ENCODE data around the gene BLTP3A. TPM values are rescaled to one million over a fixed set of nuclear protein-coding genes. Genes with fewer than 3 reads are reported as not detected.
"Not testable (repeated sequence)": the region's sequence is repeated elsewhere in the genome, so short reads cannot be mapped to it uniquely, and the experiment has no call there.

Gene BLTP3A, protein sequence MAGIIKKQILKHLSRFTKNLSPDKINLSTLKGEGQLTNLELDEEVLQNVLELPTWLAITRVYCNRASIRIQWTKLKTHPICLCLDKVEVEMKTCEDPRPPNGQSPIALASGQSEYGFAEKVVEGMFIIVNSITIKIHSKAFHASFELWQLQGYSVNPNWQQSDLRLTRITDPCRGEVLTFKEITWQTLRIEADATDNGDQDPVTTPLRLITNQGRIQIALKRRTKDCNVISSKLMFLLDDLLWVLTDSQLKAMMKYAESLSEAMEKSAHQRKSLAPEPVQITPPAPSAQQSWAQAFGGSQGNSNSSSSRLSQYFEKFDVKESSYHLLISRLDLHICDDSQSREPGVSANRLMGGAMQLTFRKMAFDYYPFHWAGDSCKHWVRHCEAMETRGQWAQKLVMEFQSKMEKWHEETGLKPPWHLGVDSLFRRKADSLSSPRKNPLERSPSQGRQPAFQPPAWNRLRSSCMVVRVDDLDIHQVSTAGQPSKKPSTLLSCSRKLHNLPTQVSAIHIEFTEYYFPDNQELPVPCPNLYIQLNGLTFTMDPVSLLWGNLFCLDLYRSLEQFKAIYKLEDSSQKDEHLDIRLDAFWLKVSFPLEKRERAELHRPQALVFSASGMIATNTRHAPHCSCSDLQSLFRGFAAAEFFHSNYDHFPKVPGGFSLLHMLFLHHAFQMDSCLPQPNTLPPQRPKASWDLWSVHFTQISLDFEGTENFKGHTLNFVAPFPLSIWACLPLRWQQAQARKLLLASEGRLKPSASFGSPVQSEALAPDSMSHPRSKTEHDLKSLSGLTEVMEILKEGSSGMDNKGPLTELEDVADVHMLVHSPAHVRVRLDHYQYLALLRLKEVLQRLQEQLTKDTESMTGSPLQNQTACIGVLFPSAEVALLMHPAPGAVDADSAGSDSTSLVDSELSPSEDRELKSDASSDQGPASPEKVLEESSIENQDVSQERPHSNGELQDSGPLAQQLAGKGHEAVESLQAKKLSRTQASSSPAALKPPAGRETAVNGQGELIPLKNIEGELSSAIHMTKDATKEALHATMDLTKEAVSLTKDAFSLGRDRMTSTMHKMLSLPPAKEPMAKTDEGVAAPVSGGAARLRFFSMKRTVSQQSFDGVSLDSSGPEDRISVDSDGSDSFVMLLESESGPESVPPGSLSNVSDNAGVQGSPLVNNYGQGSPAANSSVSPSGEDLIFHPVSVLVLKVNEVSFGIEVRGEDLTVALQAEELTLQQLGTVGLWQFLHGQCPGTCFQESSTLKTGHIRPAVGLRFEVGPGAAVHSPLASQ (N-terminal part only)
- 12.1 TPM for total RNA-seq

DNA sequence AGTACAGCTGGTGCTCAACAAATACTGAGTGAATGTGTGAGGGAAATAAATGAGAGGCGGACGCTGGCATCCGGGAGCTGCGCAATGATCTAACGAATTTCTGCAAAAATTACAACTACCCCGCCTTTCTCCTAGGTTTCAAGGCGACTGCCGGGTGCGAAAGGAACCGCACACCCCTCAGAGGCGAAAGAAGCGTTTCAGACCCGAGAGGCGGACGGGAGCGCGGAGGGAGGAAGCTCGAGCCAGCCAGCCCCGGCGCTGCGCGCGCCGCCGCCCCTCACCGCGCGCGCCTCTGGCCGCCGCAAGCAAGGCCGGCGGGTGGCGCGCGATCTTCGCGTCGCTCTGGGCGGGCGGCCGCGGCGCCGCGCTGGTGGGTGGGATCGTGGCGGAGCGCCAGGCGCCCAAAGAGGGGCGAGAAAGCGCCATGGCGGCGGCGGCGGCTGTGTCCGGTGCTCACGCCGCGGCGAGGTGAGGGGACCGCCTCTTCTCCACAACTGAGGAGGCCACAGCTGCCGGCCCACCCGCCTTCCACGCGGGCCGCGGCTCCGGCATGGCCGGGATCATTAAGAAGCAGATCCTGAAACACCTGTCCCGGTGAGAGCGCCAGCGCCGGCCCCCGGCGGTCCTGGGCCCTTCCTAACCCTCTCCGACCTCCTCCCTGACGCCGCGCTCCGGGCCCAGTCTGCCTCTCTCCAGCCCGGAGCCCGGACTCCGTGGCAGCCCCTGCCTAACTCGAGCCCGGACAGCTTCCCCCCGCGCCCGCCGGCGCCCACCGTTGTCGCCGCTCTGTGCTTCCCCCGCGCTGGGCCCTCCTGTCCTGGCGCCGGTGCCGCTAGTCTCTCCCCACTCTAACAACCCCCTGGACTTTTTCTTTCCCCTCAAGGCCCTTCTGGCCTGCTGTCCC, at the start of gene BLTP3A:
Gene BLTP3A (plus strand): TSS at position 383 of the 904 bp plus-strand sequence. CDS start 168 bp downstream, at position 551.
- peak; percentile 92 for DNase-seq

DNA sequence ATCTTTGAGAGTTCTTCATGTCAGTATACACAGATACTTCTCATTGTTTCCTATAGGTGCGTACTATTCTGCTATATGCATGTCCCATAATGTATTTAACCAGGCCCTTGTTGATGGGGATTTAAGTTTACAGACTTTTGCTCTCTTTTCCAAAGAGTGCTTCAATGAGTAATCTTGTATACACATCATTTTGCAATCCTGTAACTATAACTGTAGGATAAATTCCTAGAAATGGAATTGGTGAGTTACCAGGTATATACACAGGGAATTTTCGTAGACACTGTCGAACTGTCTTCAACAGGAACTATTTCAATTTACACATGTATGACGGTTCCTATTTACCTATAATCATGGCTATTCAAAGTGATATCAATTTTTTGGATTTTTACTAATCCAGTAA, 49.8 kb upstream of the BLTP3A start:
- DNase-seq, result no peak

DNA sequence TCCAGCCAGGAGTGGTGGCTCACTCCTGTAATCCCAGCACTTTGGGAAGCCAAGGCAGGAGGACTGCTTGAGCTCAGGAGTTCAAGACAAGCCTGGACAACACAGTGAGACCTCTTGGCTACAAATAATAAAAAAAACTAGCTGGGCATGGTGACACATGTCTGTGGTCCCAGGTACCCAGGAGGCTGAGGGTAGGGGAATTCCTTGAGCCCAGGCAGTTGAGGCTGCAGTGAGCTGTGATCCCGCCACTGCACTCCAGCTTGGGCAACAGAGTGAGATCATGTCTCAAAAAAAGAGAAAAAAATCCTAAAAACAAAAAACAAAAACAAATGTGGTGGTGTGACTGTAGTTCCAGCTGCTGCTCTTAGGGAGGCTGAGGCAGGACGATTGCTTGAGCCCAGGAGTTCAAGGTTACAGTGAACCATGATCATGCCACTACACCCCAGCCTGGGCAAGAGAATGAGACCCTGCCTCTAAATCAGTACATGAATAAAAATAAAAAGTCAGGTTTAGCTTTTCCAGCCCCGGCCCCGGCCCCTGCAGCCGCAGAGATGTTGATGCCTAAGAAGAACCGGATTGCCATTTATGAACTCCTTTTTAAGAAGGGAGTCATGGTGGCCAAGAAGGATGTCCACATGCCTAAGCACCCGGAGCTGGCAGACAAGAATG, 48.1 kb upstream of the BLTP3A start:
- DNase-seq, result no peak

DNA sequence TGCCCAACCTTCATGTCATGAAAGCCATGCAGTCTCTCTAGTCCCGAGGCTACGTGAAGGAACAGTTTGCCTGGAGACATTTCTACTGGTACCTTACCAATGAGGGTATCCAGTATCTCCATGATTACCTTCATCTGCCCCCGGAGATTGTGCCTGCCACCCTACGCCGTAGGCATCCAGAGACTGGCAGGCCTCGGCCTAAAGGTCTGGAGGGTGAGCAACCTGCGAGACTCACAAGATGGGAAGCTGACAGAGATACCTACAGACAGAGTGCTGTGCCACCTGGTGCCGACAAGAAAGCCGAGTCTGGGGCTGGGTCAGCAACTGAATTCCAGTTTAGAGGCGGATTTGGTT, 47.6 kb upstream of the BLTP3A start:
- not testable (repeated sequence) for DNase-seq

DNA sequence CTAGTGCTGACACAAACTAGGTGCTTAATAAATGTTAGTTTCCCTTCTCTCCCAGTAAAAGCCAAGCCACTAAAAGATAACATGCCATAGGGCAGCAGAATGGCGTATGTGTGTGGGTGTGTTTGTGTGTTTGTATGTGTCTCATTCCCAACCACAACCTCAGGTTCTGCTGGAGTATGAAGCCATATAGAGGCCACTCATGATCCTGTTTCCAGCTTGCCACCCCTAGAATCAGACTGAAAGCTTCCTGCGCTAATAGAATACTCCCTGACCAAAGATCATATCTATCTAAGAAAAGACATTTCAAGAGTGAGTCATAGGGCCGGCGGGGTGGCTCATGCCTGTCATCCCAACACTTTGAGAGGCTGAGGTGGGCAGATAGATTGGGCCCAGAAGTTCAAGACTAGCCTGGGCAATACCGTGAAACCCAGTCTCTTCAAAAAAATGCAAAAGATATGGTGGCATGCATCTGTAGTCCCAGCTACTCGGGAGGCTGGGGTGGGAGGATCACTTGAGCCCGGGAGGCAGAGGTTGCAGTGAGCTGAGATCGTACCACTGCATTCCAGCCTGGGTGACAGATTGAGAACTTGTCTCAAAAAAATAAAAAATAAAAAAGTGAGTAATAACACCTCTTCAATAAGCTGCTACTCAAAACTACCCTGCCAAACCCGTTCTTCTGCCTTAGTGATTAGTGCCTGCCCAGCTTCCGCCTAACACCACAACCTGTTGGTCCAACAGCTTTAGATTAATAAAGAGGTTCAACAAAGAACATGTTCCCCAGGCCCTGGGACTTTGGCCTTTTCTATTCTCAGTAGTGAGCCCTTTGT, 46.4 kb upstream of the BLTP3A start:
- peak; percentile 49 for DNase-seq

DNA sequence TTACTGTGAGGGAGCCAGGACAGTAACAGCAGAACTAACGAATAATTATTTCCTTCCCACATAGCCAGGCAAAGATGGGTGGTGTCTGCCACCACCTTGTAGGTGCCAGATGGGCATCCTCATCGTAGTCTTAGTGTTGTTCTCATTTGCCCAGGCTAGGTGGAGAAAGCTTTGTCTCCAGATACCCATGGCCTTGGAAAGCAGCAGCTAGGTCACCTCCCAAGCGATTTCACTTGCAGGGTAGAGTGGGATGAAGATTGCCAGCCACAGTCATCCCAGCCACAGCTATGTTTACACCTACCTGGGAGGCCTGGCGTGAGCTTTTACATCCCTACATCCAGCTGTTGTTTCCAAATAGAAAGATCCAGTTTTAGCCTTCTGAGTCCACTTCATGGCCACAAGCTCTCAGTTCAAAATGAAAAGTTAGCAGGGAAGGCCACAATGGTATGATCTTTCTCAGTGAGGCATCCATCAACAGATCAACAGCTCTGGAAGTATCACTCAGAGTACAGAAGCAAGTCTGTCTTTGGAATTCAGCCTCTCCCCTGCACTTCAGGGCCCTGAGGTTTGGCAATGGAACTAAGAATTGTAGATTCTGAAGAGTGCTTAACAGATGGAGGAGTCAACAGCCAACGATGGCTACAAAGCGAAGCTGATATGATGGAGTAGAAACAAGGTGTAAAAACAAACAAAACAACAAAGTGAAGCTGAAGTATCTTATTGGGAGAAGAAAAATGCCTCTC, 45.6 kb upstream of the BLTP3A start:
- no peak for DNase-seq

DNA sequence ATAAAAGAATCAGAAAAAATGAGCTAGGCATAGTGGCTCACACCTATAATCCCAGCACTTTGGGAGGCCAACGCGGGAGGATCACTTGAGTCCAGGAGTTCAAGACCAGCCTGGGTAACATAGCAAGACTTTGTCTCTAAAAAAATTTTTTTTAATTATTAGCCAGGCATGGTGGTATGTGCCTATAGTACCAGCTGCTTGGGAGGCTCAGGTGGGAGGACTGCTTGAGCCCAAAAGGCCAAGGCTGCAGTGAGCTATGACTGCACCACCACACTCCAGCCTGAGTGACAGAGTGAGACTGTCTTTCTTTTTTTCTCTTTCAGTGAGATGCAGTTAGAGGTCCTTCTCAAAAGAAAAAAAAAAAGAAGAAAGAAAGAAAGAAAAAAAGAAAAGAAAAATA, 43.1 kb upstream of the BLTP3A start:
- DNase-seq, result no peak

DNA sequence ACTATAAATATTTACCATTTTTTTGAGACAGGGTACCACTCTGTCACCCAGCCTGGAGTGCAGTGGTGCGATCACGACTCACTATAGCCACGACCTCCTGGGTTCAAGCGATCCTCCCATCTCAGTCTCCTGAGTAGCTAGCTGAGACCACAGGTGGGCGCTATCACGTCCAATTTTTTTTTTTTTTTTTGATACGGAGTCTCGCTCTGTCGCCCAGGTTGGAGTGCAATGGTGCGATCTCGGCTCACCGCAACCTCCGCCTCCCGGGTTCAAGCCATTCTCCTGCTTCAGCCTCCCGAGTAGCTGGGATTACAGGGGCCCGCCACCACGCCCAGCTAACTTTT, 35.4 kb upstream of the BLTP3A start:
- DNase-seq, result peak; percentile 32

DNA sequence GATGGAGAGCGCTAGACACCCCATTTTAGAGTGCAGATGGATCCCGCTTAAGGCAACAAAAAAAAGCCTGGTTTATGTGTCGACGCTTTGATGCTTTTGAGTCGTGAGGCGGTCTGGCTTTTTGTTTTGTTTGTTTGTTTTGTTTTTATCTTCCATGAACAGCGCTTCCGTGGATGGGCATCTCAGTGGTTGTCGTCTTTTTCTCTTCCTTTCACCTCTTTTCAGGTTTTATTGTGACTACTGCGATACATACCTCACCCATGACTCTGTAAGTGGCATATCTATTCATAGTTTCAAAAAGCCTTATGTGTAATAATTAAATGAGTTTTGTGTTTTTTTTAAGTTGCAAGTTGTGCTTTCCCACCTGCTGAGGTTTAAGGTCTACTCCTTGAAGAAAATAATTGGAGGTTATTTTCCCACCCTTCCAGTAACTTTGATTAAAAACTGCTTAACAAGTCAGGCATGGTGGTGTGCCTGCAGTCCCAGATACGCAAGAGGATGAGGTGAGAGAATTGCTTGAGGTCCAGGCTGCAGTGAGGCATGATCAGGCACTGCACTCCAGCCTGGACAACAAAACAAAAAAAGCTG, 34.1 kb upstream of the BLTP3A start:
- no peak for DNase-seq

DNA sequence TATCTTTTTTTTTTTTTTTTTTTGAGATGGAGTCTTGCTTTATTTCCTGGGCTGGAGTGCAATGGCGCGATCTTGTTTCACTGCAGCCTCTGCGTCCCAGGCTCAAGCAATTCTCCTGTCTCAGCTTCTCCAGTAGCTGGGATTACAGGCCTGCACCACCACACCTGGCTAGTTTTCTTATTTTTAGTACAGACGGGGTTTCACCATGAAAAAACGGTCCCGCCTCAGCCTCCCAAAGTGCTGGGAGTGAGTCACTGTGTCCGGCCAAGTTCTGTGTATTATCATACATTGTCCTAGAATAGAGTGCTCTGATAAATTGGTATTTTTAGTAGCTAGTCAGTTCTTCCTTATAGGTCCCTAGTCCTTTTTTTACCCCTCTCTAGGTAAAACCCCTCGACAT, 31.8 kb upstream of the BLTP3A start:
- no peak for DNase-seq

DNA sequence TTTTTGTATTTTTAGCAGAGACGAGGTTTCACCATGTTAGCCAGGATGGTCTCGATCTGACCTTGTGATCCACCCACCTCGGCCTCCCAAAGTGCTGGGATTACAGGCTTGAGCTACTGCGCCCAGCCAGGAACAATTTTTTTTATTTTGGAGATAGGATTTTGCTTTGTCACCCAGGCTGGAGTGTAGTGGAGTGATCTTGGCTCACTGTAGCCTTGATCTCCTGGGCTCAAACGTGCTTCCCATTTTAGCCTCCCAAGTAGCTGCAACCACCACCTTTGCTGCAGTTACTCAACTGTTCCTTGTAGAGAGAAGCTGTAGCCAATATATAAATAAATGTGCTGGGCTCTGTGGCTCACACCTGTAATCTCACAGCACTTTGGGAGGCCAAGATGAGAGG, 30.2 kb upstream of the BLTP3A start:
- not testable (repeated sequence) for DNase-seq

DNA sequence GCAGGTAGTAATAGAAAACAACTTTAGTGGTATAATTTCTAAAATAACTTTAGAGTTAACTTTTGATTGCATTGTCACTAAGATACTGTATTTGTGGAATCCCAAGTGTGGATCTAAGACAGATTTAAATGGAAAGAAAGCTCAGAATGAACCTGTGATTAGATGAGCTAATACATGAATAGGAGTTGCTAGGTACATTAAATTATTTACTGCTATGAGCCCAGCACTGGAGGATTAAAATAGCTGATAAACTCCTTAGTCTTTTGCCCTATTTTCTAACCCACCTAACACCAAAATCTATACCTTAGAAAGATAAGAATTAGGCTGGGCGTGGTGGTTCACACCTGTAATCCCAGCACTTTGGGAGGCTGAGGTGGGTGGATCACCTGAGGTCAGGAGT, 23.7 kb upstream of the BLTP3A start:
- DNase-seq, result no peak

DNA sequence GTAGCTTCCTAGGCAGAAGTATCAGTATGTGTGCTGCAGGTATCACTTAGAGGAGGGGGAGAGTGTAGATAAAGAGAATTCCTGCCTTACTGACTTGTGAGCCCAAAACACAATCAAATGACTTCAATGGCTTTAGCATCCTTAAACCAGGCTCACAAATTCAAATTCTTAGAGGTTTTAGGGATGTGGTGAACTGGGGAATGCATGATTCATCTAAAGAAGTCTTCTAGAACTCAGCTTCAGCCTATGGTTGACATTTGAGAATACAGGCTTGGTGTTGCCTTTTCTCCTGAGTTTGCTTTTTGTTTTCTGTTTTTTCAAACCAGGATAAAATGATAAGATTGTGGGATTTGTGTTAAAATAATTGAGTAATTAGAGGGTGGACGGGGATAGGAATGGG, 20.2 kb upstream of the BLTP3A start:
- no peak for DNase-seq

DNA sequence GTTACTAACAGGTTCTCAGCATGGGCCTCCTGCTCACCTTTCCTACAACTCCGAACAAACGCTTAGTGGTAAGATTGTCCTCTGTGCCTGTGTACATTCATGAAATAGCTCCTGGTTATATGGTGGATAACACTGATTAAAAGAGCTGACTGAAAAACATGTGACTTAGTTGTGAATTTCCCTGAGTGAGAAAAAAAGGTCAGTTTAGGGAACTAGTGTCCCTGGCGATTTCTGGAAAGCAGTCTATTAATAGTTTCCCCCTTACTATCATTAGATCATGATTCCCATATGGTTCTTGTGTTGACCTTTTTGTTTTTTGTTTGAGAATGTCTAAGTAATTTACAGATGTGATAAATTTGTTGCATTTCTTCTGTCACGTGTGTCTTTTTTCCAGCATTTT, 18.9 kb upstream of the BLTP3A start:
- DNase-seq, result no peak

DNA sequence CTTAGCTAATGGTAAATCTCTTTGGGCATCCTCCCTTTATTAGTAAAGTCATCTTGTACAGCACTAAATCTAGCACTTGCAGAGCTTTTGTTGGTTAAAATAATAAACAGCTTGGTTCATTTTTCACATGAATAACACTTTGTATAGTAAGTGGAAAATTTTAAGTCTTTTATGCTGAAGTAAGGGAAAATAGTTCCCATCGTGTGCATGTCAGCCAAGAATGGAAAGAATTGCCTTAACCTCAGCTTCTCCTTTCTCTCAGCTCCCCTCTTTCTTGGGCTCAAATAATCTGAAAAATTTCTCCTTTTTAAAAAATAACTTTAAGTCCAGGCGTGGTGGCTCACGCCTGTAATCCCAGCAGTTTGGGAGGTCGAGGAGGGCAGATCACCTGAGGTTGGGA, 18.0 kb upstream of the BLTP3A start:
- DNase-seq, result no peak

DNA sequence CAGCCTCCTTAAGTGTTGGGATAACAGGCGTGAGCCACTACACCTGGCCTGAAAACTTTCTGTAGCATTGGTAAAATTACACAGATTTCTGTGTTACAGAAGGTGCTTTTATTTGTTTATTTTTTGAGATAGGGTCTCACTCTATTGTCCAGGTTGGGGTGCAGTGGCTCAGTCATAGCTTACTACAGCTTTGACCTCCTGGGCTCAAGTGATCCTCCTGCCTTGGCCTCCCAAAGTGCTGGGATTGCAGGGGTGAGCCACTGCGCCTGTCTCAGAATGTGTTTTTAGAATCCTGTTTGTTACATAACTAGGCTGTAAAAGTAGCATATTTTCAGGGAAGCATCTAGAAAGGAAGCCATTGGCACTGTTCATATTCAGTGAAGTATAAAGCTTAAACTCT, 16.9 kb upstream of the BLTP3A start:
- DNase-seq, result no peak

DNA sequence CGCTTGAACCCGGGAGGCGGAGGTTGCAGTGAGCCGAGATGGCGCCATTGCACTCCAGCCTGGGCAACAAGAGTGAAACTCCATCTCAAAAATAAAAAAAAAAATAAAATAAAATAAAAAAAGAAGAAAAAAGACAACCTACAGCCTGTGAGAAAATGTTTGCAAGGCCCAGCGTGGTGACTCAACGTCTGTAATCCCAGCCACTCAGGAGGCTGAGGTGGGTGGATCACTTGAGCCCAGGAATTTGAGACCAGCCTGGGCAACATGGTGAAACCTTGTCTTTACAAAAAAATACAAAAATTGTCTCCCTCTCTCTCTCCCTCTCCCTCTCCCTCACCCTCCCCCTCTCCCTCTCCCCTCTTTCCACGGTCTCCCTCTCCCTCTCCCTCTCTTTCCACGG, 6.5 kb upstream of the BLTP3A start:
- DNase-seq, result not testable (repeated sequence)

DNA sequence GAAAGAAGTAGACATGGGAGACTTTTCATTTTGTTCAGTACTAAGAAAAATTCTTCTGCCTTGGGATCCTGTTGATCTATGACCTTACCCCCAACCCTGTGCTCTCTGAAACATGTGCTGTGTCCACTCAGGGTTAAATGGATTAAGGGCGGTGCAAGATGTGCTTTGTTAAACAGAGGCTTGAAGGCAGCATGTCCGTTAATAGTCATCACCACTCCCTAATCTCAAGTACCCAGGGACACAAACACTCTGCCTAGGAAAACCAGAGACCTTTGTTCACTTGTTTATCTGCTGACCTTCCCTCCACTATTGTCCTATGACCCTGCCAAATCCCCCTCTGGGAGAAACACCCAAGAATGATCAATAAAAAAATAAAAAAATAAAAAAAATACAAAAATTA, 4.7 kb upstream of the BLTP3A start:
- DNase-seq, result not testable (repeated sequence)

DNA sequence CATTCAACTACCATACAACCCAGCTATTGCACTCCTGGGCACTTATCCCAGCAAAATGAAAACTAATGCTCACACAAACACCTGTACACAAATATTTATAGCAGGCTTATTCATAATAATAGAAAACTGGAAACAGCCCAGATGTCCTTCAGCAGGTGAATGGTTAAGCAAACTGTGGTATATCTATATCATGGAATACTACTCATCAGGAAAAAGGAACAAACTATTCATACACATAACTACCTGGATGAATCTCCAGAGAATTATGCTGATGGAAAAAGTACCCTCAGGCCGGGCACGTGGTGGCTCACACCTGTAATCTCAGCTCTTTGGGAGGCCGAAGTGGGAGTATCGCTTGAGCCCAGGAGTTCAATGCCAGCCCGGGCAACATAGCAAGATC, 3.8 kb upstream of the BLTP3A start:
- no peak for DNase-seq
